Measurements from ENCODE around the gene TMEM134. TPM values are rescaled to one million over a fixed set of nuclear protein-coding genes. Genes with fewer than 3 reads are reported as not detected.

Gene TMEM134
- total RNA-seq, 5 donors from 2014 or later (not counting 1 experiment from before 2014, with no cell fraction given): 59.9 to 113 (median 106) TPM

- peak overlapping the region; percentile 53 to 62 for H3K4me3 ChIP-seq (ENCODE audit: control insufficient read depth in 1 of 2, extremely low read depth in 1 of 2, low read length in 1 of 2)
- Mint-ChIP-seq H3K27me3 (no peaks in the 10 kb centered on the region), H3K36me3 (no peaks in the 10 kb centered on the region), H3K4me1 (peaks cover 46 to 61% (median 58%) of the 10 kb centered on the region in 3 donors), H3K27ac (peak overlapping the region; percentile 91 to 94), H3K4me3 (peak overlapping the region; percentile 75 to 86 (median 83)), H3K9me3 (no peaks in the 10 kb centered on the region)
- ChIA-PET POLR2A (interaction anchor here in 1 of 2 donors (0.5 to 0.6 kb wide), 2 partner anchors 42 to 64 kb away, joined by 5 to 6 read pairs; no protein-coding TSS in a partner anchor), CTCF (interaction anchor here in 1 of 2 donors (0.7 to 1.2 kb wide), 3 partner anchors 15 to 19 kb away, joined by 5 to 9 read pairs (median 9); partner anchors contain the start of genes PPP1CA and PTPRCAP)
- H3K9me3 ChIP-seq: no peaks in the 10 kb centered on the region
- peak overlapping the region; percentile 72 for H3K27ac ChIP-seq (ENCODE audit: low read length)
- under 1% methylated on average over 91 of the region's 97 CpGs for WGBS (ENCODE audit: insufficient coverage)
- H3K4me1 ChIP-seq (ENCODE audit: control insufficient read depth in 1 of 2, extremely low read depth in 1 of 2, insufficient read depth in 2 of 2, low read length in 2 of 2): peaks cover 36 to 63% of the 10 kb centered on the region in 2 experiments
- H3K27me3 ChIP-seq (replicated peaks in 1 of 2; ENCODE audit: control insufficient read depth in 2 of 2, extremely low read depth in 1 of 2, insufficient read depth in 2 of 2, low read length in 1 of 2): no peaks in the 10 kb centered on the region
- peak; percentile 75 to 84 (median 78) for ATAC-seq (replicated peaks in 1 of 4)
- H3K36me3 ChIP-seq (ENCODE audit: control insufficient read depth in 2 of 2, extremely low read depth in 1 of 2, insufficient read depth in 1 of 2, low read length in 1 of 2): no peaks in the 10 kb centered on the region
- DNase-seq: peak; percentile 94 to 100 (median 98)
Measured at GRCh38 chr11:67420646-67421429, 48.2 kb downstream of the TMEM134 start.

GRCh38 chr11:67420147-67420645 is 48.9 kb downstream of the TMEM134 start:
- Mint-ChIP-seq H3K4me1 (peaks cover 45 to 61% (median 58%) of the 10 kb centered on the region in 3 donors), H3K27me3 (no peaks in the 10 kb centered on the region), H3K27ac (peak overlapping the region; percentile 91 to 93), H3K36me3 (no peaks in the 10 kb centered on the region), H3K4me3 (peak overlapping the region; percentile 75 to 86 (median 83)), H3K9me3 (no peaks in the 10 kb centered on the region)
- ChIA-PET CTCF (interaction anchor here in 1 of 2 donors (0.7 to 1.2 kb wide), 2 partner anchors 17 to 18 kb away, joined by 3 to 5 read pairs; partner anchors contain the start of gene PTPRCAP), POLR2A (interaction anchor here (0.6 kb wide), 2 partner anchors 42 to 127 kb away, joined by 5 read pairs; no protein-coding TSS in a partner anchor)
- peaks cover 37 to 67% of the 10 kb centered on the region in 2 experiments for H3K4me1 ChIP-seq (ENCODE audit: control insufficient read depth in 1 of 2, extremely low read depth in 1 of 2, insufficient read depth in 2 of 2, low read length in 2 of 2)
- ATAC-seq (replicated peaks in 1 of 4) (no peak), DNase-seq (no peak)
- no peaks in the 10 kb centered on the region for H3K9me3 ChIP-seq
- WGBS (ENCODE audit: insufficient coverage): 33% methylated on average over 14 of the region's 15 CpGs
- H3K36me3 ChIP-seq (ENCODE audit: control insufficient read depth in 2 of 2, extremely low read depth in 1 of 2, insufficient read depth in 1 of 2, low read length in 1 of 2): no peaks in the 10 kb centered on the region
- H3K27me3 ChIP-seq (replicated peaks in 1 of 2; ENCODE audit: control insufficient read depth in 2 of 2, extremely low read depth in 1 of 2, insufficient read depth in 2 of 2, low read length in 1 of 2): no peaks in the 10 kb centered on the region
- peak overlapping the region; percentile 72 for H3K27ac ChIP-seq (ENCODE audit: low read length)
- peak overlapping the region; percentile 53 to 62 for H3K4me3 ChIP-seq (ENCODE audit: control insufficient read depth in 1 of 2, extremely low read depth in 1 of 2, low read length in 1 of 2)

GRCh38 chr11:67419325-67420049 is 49.6 kb downstream of the TMEM134 start:
- Mint-ChIP-seq H3K4me1 (peaks cover 51 to 61% (median 58%) of the 10 kb centered on the region in 3 donors), H3K36me3 (no peaks in the 10 kb centered on the region), H3K27ac (peak overlapping the region; percentile 91 to 93), H3K4me3 (peak overlapping the region; percentile 75 to 86 (median 83)), H3K27me3 (no peaks in the 10 kb centered on the region), H3K9me3 (no peaks in the 10 kb centered on the region)
- Histone ChIP-seq H3K27ac (ENCODE audit: low read length) (peak overlapping the region; percentile 72), H3K27me3 (replicated peaks in 1 of 2; ENCODE audit: control insufficient read depth in 2 of 2, extremely low read depth in 1 of 2, insufficient read depth in 2 of 2, low read length in 1 of 2) (no peaks in the 10 kb centered on the region), H3K4me1 (ENCODE audit: control insufficient read depth in 1 of 2, extremely low read depth in 1 of 2, insufficient read depth in 2 of 2, low read length in 2 of 2) (peaks cover 41 to 69% of the 10 kb centered on the region in 2 experiments), H3K9me3 (no peaks in the 10 kb centered on the region), H3K36me3 (ENCODE audit: control insufficient read depth in 2 of 2, extremely low read depth in 1 of 2, insufficient read depth in 1 of 2, low read length in 1 of 2) (no peaks in the 10 kb centered on the region), H3K4me3 (ENCODE audit: control insufficient read depth in 1 of 2, extremely low read depth in 1 of 2, low read length in 1 of 2) (peak overlapping the region; percentile 53 to 62)
- DNase-seq (peak in 2 of 35 experiments; percentile 22 to 38), ATAC-seq (replicated peaks in 1 of 4) (no peak)
- POLR2A ChIA-PET: interaction anchor here in 1 of 2 donors (0.5 to 0.6 kb wide), 2 partner anchors 9 to 126 kb away, joined by 3 to 5 read pairs; no protein-coding TSS in a partner anchor
- WGBS (ENCODE audit: insufficient coverage): 81% methylated on average over 16 of the region's 21 CpGs
- CTCF ChIA-PET: interaction anchor here in 1 of 2 donors (0.7 to 0.8 kb wide), 2 partner anchors 17 to 18 kb away, joined by 3 read pairs; partner anchors contain the start of gene PTPRCAP

GRCh38 chr11:67418476-67419281 is 50.4 kb downstream of the TMEM134 start:
- Histone ChIP-seq H3K9me3 (no peaks in the 10 kb centered on the region), H3K27ac (ENCODE audit: low read length) (peak overlapping the region; percentile 72), H3K4me1 (ENCODE audit: control insufficient read depth in 1 of 2, extremely low read depth in 1 of 2, insufficient read depth in 2 of 2, low read length in 2 of 2) (peaks cover 41 to 74% of the 10 kb centered on the region in 2 experiments), H3K36me3 (ENCODE audit: control insufficient read depth in 2 of 2, extremely low read depth in 1 of 2, insufficient read depth in 1 of 2, low read length in 1 of 2) (no peaks in the 10 kb centered on the region), H3K4me3 (ENCODE audit: control insufficient read depth in 1 of 2, extremely low read depth in 1 of 2, low read length in 1 of 2) (peak overlapping the region; percentile 53 to 62), H3K27me3 (replicated peaks in 1 of 2; ENCODE audit: control insufficient read depth in 2 of 2, extremely low read depth in 1 of 2, insufficient read depth in 2 of 2, low read length in 1 of 2) (no peaks in the 10 kb centered on the region)
- ChIA-PET CTCF (interaction anchor here in 1 of 2 donors (0.6 to 0.8 kb wide), 2 partner anchors 19 to 74 kb away, joined by 3 read pairs; partner anchors contain the start of gene PTPRCAP), POLR2A (no interaction called here)
- ATAC-seq (replicated peaks in 1 of 4) (peak; percentile 5 to 13 (median 10)), DNase-seq (peak in 25 of 35 experiments; percentile 35 to 71 (median 55))
- Mint-ChIP-seq H3K27me3 (no peaks in the 10 kb centered on the region), H3K36me3 (no peaks in the 10 kb centered on the region), H3K4me1 (peaks cover 51 to 64% (median 61%) of the 10 kb centered on the region in 3 donors), H3K9me3 (no peaks in the 10 kb centered on the region), H3K27ac (peak overlapping the region; percentile 91 to 93), H3K4me3 (peak overlapping the region; percentile 75 to 86 (median 83))
- WGBS (ENCODE audit: insufficient coverage): 43% methylated on average over 23 of the region's 26 CpGs

- peak overlapping the region; percentile 19 to 39 for H3K4me3 ChIP-seq (ENCODE audit: control insufficient read depth in 1 of 2, extremely low read depth in 1 of 2, low read length in 1 of 2)
- no peaks in the 10 kb centered on the region for H3K9me3 Mint-ChIP-seq
- ChIA-PET CTCF (interaction anchor here in 1 of 2 donors (0.8 kb wide), 1 partner anchor 16 kb away, joined by 3 read pairs; no protein-coding TSS in a partner anchor), POLR2A (no interaction called here)
- no peaks in the 10 kb centered on the region for H3K27me3 ChIP-seq (replicated peaks in 1 of 2; ENCODE audit: control insufficient read depth in 2 of 2, extremely low read depth in 1 of 2, insufficient read depth in 2 of 2, low read length in 1 of 2)
- H3K4me3 Mint-ChIP-seq: peak overlapping the region in 2 of 3 donors; percentile 77 to 86
- H3K27ac ChIP-seq (ENCODE audit: low read length): peak overlapping the region; percentile 72
- ATAC-seq (replicated peaks in 1 of 4) (no peak), DNase-seq (peak in 1 of 35 experiments; percentile 14)
- H3K9me3 ChIP-seq: no peaks in the 10 kb centered on the region
- H3K4me1 Mint-ChIP-seq: peaks cover 59 to 68% (median 66%) of the 10 kb centered on the region in 3 donors
- peaks cover 51 to 84% of the 10 kb centered on the region in 2 experiments for H3K4me1 ChIP-seq (ENCODE audit: control insufficient read depth in 1 of 2, extremely low read depth in 1 of 2, insufficient read depth in 2 of 2, low read length in 2 of 2)
- no peaks in the 10 kb centered on the region for H3K36me3 Mint-ChIP-seq
- no peaks in the 10 kb centered on the region for H3K27me3 Mint-ChIP-seq
- peak overlapping the region; percentile 93 to 99 for H3K27ac Mint-ChIP-seq
- whole genome bisulfite sequencing (ENCODE audit: insufficient coverage): 82% methylated on average over 12 of the region's 12 CpGs
- no peaks in the 10 kb centered on the region for H3K36me3 ChIP-seq (ENCODE audit: control insufficient read depth in 2 of 2, extremely low read depth in 1 of 2, insufficient read depth in 1 of 2, low read length in 1 of 2)
Measured at GRCh38 chr11:67417425-67417824, 51.6 kb downstream of the TMEM134 start.

Measured in T-cell (primary cell).